ENCODE results near the gene DENND1A.

GRCh38 chr9:123511326-123512277 is 418.3 kb downstream of the DENND1A start:
- TF ChIP-seq CTCF (conservative IDR thresholded peaks at IDR 0.05; ENCODE audit: low read length) (no peak), EZH2phosphoT487 (IDR thresholded peaks at IDR 0.05; ENCODE audit: borderline replicate concordance) (no peak)
